HepG2 (cell line): ENCODE measurements around the gene SPHK2. TPM values are rescaled to one million over a fixed set of nuclear protein-coding genes. Genes with fewer than 3 reads are reported as not detected.

Source experiments
- BRCA1 ChIP-seq: sonication (generic); formaldehyde crosslinking; IDR thresholded peaks from 2 replicates; pipeline ENCODE4 v1.4.0; 2020; ENCODE audit warnings: missing genetic modification reagents
- HOXA3 ChIP-seq: sonication (generic); formaldehyde crosslinking; IDR thresholded peaks from 2 replicates; pipeline ENCODE4 v1.5.0; 2020; ENCODE audit warnings: missing genetic modification reagents
- HOXA9 ChIP-seq: sonication (generic); formaldehyde crosslinking; IDR thresholded peaks from 2 replicates; pipeline ENCODE4 v1.8.1; 2022; ENCODE audit warnings: missing genetic modification reagents, mild to moderate bottlenecking, moderate library complexity, borderline replicate concordance
- KLF9 ChIP-seq: IDR thresholded peaks from 2 replicates; pipeline ENCODE4 v1.6.1; 2016; ENCODE audit warnings: low read depth
- NFE2L2 ChIP-seq: fragments of 150-350 bp; IDR thresholded peaks from 2 replicates; pipeline ENCODE4 v1.6.1; 2014; ENCODE audit warnings: low read length
- NFIB ChIP-seq: sonication (generic); formaldehyde crosslinking; IDR thresholded peaks from 2 replicates; pipeline ENCODE4 v1.9.0; 2021; ENCODE audit warnings: missing genetic modification reagents, mild to moderate bottlenecking, borderline replicate concordance
- NFKB2 ChIP-seq: sonication (generic); formaldehyde crosslinking; IDR thresholded peaks from 2 replicates; pipeline ENCODE4 v1.4.0; 2020; ENCODE audit warnings: missing genetic modification reagents, borderline replicate concordance
- PLSCR1 ChIP-seq: sonication (generic); formaldehyde crosslinking; IDR thresholded peaks from 2 replicates; pipeline ENCODE4 v1.5.0; 2020; ENCODE audit warnings: missing genetic modification reagents, mild to moderate bottlenecking, borderline replicate concordance
- POGZ ChIP-seq: sonication (generic); formaldehyde crosslinking; IDR thresholded peaks from 2 replicates; pipeline ENCODE4 v1.4.0; 2020; ENCODE audit warnings: mild to moderate bottlenecking, missing genetic modification reagents
- ZNF230 ChIP-seq: sonication (generic); formaldehyde crosslinking; IDR thresholded peaks from 2 replicates; pipeline ENCODE4 v1.4.0; 2020; ENCODE audit warnings: mild to moderate bottlenecking, missing genetic modification reagents
- ZNF280B ChIP-seq: sonication (generic); formaldehyde crosslinking; IDR thresholded peaks from 2 replicates; pipeline ENCODE4 v1.5.0; 2020; ENCODE audit warnings: missing genetic modification reagents, mild to moderate bottlenecking, borderline replicate concordance
- ZNF282 ChIP-seq: fragments of 450-650 bp; IDR thresholded peaks from 2 replicates; pipeline ENCODE4 v1.6.1; 2018; ENCODE audit not compliant: partially characterized antibody
- ZNF318 ChIP-seq: sonication (generic); formaldehyde crosslinking; IDR thresholded peaks from 2 replicates; pipeline ENCODE4 v1.4.0; 2020; ENCODE audit warnings: mild to moderate bottlenecking, missing genetic modification reagents
- ZNF350 ChIP-seq: sonication (generic); formaldehyde crosslinking; IDR thresholded peaks from 2 replicates; pipeline ENCODE4 v1.4.0; 2020; ENCODE audit warnings: mild to moderate bottlenecking, low read depth, missing genetic modification reagents, borderline replicate concordance
- ZNF547 ChIP-seq: sonication (generic); formaldehyde crosslinking; IDR thresholded peaks from 2 replicates; pipeline ENCODE4 v1.5.1; 2020; ENCODE audit warnings: mild to moderate bottlenecking, missing genetic modification reagents
- ZNF724P ChIP-seq: sonication (generic); formaldehyde crosslinking; IDR thresholded peaks from 2 replicates; pipeline ENCODE4 v1.8.0; 2022; ENCODE audit warnings: missing genetic modification reagents, borderline replicate concordance
- ZNF768 ChIP-seq: sonication (generic); formaldehyde crosslinking; IDR thresholded peaks from 2 replicates; pipeline ENCODE4 v1.4.0; 2020; ENCODE audit warnings: missing genetic modification reagents
- ZSCAN20 ChIP-seq: sonication (generic); formaldehyde crosslinking; IDR thresholded peaks from 2 replicates; pipeline ENCODE4 v1.4.0; 2020; ENCODE audit warnings: missing genetic modification reagents, mild to moderate bottlenecking, borderline replicate concordance
- ZSCAN25 ChIP-seq: sonication (generic); formaldehyde crosslinking; IDR thresholded peaks from 2 replicates; pipeline ENCODE4 v1.8.0; 2022; ENCODE audit warnings: mild to moderate bottlenecking, missing genetic modification reagents
- polyA plus RNA-seq, 8 experiments: library from polyadenylated mRNA; depleted of rRNA in 3 of 8; stranded (reverse) in 7 of 8; unstranded in 1 of 8; fragments of >200 nt; fragmentation: Illumina TruSeq in 4 of 8; extraction: Trizol in 4 of 8; gene quantifications; 2 replicates each; pipeline versions ENCODE4 v1.2.1 to v1.2.3, GENCODE V29; 2011 to 2016; ENCODE audit warnings: low read depth in 4 of 8, missing spikeins in 1 of 8, mixed read lengths in 1 of 8; ENCODE audit not compliant: insufficient read depth in 1 of 8
- total RNA-seq, 5 experiments: library from RNA; depleted of rRNA; stranded (reverse); fragments of >200 nt; fragmentation: Illumina TruSeq; extraction: Trizol; gene quantifications; 2 replicates each; pipeline ENCODE4 v1.2.3, GENCODE V29; 2016; ENCODE audit warnings: low read depth in 1 of 5

Gene SPHK2
- total and polyA plus RNA-seq, 2 of the 13 experiments (the other 11 are each of a cell fraction or from before 2014, with no cell fraction given) = 2.9 to 14.4 TPM

- TF ChIP-seq NFKB2 (peak; percentile 90; the same call in 1 of the 2 replicates), ZNF318 (CRISPR knock-in tag) (0 out of 2 replicates have a peak, but pooled peaks have one; percentile 41), HOXA3 (no peak), ZNF280B (CRISPR knock-in tag) (peak; percentile 87), ZNF547 (CRISPR knock-in tag) (no peak), NFIB (CRISPR knock-in tag) (no peak), ZNF350 (CRISPR knock-in tag) (peak; percentile 35; the same call in 1 of the 2 replicates), POGZ (CRISPR knock-in tag) (no peak), ZNF230 (CRISPR knock-in tag) (no peak), NFE2L2 (no peak), ZNF282 (no peak), ZSCAN20 (no peak), PLSCR1 (no peak), ZNF768 (CRISPR knock-in tag) (no peak), ZNF724P (CRISPR knock-in tag) (no peak), ZSCAN25 (CRISPR knock-in tag) (no peak), HOXA9 (CRISPR knock-in tag) (no peak), KLF9 (CRISPR knock-in tag) (peak; percentile 92), BRCA1 (CRISPR knock-in tag) (no peak)
Measured at GRCh38 chr19:48634424-48635262, 15.3 kb downstream of the SPHK2 start (continued).
